HG03103 (cell line): ENCODE measurements around the gene FBLN2.

ENCODE experiments used
- ATAC-seq: cut with Tn5 transposase; IDR thresholded peaks from one replicate; pipeline ENCODE4 v1.9.1; 2021; ENCODE audit warnings: low read depth; ENCODE audit not compliant: unreplicated experiment

FBLN2 gene

DNA sequence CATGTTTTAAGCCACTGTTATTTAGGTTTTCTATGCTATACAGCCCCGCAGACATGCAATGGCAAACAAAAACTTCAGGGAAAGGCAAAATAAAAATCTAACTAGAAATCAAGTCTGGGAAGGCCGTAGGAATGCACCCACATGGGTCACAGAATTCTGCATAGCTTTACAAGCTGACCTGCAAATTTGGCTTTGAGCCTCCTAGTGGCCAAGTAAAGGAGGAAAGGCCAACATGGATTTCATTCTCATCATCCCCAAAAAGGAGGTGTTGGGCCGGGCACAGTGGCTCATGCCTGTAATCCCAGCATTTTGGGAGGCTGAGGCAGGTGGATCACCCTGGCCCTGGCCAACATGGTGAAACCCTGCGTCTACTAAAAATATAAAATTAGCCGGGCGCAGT is 124.3 kb downstream of the FBLN2 start:
- ATAC-seq = no peak

DNA sequence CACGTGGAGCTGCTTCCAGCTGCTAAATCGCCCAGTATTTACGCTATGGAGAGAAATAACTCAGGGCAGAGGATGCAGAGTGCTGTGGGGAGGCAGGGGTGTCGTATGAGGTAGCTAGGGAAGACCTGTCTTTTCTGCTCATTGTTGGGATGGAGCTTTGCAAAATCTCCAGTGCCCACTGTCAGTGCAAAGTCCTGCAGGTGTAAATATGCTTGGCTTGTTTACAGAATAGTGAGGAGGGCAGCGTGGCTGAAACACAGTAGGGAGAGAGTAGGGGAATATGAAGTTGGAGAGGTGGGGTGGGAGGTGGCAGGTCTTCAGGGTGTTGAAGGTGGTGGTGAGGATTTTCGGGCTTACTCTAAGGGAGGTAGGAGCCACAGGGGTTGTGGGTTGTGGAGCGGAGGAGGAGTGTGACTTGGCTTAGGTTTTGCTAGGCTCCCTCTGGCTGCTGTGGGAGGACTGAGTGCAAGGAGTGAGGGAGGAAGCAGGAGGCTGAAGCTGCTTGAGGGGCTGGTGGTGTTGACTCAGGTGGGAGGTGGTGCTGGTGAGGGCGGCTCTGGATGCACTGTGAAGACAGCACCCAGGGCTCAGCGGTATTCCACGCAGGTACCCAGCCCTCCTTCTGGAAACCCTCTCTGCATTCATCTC is 125.7 kb downstream of the FBLN2 start:
- no peak for ATAC-seq

DNA sequence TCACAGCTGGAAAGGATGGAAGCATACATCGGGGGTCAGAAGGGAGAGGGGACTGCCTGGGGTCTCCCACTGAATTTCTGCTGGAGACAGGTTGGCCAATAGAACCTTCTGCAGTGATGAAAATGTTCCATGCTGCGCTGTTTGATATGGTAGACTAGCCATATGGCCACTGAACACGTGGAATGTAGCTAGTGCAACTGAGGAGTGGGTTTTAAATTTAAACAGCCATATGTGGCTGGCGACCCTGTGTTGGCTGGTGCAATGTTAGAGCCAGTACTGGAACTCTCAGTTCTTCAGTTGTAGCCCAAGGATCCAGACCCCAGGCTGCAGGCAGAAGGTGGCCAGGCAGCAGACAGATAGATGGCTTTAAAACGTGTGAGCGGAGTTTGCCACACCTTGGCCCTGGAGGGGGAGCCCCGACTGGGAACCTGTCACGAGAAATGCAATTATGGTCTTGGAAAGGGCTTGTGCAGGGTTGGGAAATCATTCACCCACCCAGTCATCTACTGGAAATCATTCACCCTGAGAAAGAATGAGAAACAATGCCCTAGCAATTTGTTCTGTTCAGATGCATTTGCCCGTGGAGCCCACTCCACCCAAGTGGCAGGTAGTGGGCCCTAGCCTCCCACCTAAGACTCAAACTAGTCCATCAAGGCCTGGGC is 127.6 kb downstream of the FBLN2 start:
- no peak for ATAC-seq

DNA sequence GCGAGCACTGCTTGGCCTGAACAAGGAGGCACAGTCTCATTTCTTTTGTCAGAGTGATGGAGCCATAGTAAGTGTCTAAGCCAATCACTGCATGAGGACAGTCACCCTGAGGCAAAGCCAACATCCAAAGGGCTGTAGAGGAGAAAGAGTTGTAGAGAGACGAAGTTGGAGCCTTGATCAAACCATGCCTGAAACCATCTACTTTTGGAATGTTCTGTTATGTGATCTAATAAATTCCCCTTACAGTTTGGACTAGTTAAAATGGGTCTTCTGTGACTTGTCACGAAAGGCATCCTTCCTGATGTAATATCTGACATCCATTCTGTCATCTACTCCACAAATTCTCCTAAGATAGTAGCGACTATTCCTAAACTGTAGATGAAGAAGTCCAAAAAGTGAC is 128.3 kb downstream of the FBLN2 start:
- ATAC-seq = no peak

DNA sequence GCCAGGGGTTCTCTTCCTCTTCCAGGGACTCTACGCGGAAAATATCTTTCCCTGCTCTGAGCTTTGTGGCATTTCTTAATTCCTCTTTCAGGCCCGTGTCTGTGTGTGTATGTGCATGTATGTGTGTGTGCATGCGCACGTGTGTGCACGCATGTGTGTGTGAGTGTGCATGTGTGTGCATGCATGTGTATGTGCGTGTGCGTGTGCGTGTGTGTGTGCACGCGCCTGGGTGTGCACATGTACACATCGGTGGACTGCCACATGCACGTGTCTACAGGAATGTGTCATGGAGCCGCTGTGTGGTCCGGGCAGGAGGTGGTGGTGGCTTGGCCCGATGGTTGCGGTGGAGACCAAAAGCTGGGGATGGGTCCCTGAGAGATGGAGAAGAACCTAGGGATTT is 133.0 kb downstream of the FBLN2 start:
- no peak for ATAC-seq

DNA sequence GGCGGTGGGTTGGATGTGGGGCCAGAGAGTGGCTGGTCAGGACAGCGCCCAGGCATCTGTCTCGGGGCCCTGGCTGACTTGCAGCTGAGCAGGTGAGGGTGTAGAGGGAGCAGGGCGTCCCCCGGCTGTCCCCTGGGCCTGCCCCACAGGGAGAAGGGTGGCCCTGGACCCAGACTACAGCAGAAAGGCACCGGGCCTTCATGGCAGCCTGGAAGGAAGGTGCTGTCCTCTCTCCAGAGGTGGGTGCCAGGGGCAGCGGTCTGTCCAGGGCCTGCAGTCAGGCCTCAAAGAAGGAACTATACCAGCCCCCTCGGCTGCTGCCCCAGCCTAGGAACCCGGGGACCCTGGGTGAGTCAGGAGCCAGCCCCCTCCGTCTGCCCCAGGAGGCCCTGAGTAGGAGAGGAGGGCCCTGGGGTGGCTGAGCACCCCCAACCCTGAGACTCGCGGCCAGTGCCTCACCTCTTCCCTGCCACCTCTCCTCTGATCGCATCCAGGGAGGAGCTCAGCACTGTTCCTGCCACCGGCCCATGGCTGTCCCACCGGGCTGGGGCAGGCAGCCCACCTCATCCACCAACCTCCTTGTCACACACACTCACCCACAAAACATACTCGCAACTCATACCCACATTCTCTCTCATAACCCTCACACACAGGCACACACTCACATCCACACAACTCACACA is 133.5 kb downstream of the FBLN2 start:
- ATAC-seq = no peak

DNA sequence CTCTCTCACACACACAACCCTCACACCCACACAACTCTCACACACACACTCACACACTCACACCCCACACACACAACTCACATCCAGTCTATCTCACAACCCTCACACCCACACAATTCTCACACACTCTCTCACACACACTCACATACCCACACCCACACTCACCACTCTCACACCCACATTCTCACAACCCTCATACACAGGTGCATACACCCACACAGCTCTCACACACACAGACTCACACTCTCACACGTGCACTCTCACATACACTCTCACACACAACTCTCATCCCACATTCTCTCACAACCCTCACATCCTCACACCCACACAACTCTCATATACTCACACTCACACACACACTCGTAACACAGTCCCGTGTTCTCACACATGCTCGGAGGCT is 134.4 kb downstream of the FBLN2 start:
- ATAC-seq = no peak

DNA sequence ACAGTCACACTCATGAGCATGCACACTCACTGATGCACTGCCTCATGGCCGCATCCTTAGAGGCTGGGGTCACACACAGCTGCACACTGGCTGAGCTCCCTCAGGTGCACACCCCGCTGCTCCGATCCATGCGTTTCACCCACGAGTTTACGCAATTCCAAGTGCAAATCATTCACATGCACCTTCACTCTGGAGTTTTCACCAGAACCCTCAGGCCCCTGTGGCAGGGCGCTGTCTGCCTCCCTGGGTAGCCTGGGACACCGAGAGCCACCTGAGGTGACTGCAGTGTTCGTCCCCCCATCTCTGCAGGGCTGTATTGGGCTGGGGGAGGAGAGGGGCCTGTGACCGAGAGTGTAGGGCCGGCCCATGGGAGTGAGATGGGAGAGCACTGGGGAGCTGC is 134.8 kb downstream of the FBLN2 start:
- no peak for ATAC-seq

DNA sequence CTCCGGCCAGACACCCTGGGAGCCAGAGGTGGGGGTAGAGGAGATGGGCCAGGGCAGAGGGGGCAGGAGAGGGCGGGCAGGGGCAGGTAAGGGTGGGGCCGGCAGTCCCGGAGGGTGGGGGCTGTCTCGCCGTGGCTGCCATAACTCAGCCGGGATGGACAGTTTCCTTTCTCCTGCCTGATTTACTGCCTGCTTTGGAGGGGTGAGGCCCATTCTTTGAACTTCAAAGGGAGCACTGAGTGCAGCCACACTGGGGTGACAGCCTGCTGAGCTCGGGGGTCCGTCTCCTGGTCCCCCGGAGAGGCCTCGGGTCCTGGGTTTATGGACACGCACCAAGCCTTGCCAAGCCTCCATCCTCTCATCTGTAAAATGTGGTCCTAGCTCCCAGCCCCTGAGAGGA is 135.4 kb downstream of the FBLN2 start:
- ATAC-seq = no peak

DNA sequence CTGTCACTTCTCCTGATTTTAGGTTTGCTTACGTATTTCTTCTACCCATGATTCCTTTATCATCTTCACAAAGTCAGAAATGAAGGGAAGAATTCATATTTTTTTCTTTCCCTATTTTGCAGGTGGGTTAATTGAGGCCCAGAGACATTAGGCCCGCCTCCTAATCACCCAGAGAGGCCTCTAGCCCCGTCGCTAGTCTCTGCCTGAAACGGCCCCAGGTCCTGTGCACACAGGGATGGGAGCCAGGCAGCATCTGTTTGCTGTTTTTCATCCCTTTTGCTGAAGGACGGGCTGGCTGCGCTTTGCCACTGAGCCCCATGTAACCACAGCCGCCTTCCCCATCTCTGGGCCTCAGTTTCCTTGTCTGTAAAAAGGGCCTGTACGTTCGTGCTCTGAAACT is 135.9 kb downstream of the FBLN2 start:
- no peak for ATAC-seq

DNA sequence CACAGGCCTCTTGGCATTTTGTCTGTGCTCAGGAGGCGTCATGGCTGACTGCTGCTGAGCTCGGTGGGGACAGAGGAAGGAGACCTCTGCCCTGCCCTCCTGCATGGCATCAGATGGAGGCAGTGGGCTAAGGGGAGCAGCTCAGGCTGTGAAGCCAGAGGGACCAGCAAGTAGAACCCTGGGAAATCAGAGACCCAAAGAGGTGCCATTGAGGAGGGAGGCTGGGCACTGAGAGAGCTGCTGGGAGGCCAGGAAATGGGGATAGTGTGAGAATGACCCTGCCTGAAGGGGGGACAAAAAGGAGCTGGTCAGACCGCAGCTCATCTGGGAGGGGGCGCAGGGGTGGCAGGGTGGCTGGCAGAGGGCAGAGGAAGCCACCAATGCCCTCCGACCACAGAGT is 136.8 kb downstream of the FBLN2 start:
- ATAC-seq = no peak

DNA sequence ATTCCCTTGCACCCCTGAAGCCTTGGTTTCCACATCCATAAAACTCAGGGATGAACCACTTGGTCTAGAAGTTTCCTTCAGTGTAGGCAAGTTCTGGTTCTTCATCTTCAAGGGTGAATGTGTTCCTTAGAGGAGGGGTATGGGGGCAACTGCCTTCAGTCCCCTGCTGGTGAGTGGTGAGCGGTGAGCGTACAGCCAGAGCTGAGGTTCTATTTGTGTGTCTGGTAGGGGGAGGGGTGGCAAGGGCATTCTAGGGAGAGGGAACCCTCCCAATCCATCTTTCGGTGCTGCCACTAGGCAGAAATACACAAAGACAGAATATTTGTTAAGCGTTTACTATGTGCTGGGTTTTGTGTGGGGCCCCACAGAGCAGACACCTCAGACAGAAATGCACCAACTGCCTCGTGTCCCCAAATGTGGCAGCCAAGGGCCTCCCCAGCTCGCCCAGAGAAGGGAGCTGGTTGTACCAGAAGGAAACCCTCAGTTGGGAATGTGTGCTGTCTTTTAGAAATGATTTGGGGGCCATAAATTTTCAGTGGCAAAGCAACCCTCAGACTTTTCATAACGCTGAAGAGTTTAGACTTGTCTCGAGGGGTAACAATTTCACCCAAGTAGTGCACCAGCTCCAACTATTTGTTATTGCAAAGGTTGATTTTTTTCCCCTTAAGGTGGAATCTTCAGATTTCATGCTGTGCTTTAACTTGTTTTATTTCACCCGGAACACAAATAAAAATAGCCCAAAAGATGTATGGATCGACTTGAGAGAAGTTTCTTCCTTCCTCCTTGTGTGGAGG is 137.6 kb downstream of the FBLN2 start:
- no peak for ATAC-seq

DNA sequence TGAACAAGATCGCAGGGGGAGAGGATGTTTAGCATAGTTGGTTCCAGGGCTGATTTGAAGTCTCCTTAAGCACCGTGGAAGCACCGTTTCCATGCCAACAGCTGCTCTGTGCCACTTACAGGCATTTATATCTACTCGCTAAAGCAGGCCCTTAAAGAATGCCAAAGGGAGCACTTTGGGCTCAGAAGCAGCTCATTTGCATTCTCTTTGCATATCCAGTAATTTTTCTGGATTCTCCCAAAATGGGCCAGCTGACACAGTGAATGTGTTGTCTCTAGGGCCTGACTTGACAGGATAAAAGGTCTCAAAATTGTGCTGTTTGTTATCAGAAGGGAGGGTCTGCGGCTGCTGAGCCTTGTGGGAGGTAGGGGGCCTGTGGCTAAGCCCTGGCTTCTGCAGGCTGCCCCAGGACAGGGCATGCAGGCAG is 138.6 kb downstream of the FBLN2 start:
- ATAC-seq = no peak
